Breast epithelium (tissue), 4 donors: ENCODE results near the gene KRTAP1-1. TPM values are rescaled to one million over a fixed set of nuclear protein-coding genes. Genes with fewer than 3 reads are reported as not detected.
"Not testable (repeated sequence)": the region's sequence is repeated elsewhere in the genome, so short reads cannot be mapped to it uniquely, and the experiment has no call there.

Source experiments
- DNase-seq, 2 donors: peaks; one replicate each; pipeline ENCODE4 v3.0.0-alpha.2; 2019; ENCODE audit warnings: low spot score in 2 of 2
- H3K27ac ChIP-seq, 2 donors: fragments of 200-600 bp; sonication (generic) in 1 of 2; one replicate each; pipeline ENCODE4 v1.5.1; 2016 to 2019; ENCODE audit warnings: mild to moderate bottlenecking in 1 of 2
- H3K27me3 ChIP-seq, 2 donors: fragments of 200-600 bp; sonication (generic) in 1 of 2; one replicate each; pipeline versions ENCODE4 v1.5.1 to v1.6.0; 2017 to 2019; ENCODE audit warnings: control low read depth in 1 of 2, mild to moderate bottlenecking in 1 of 2
- H3K36me3 ChIP-seq: fragments of 200-600 bp; one replicate; pipeline ENCODE4 v1.5.1; 2019
- H3K4me1 ChIP-seq, 2 donors: fragments of 200-600 bp; sonication (generic); one replicate each; pipeline ENCODE4 v1.5.1; 2016 to 2019; ENCODE audit warnings: control low read depth in 1 of 2
- H3K4me3 ChIP-seq, 3 donors: fragments of 200-600 bp; sonication (generic); 1 replicate in 2 of 3; 2 replicates in 1 of 3; pipeline ENCODE4 v1.5.1; 2016 to 2019; ENCODE audit warnings: mild to moderate bottlenecking in 3 of 3, moderate library complexity in 2 of 3
- H3K9me3 ChIP-seq, 2 donors: fragments of 200-600 bp; sonication (generic) in 1 of 2; one replicate each; pipeline ENCODE4 v1.5.1; 2016 to 2019; ENCODE audit warnings: control low read depth in 1 of 2
- CTCF ChIP-seq, 3 donors: fragments of 450-650 bp; IDR thresholded peaks; one replicate each; pipeline ENCODE4 v1.5.1; 2016 to 2017; ENCODE audit warnings: antibody characterized with exemption in 3 of 3, mild to moderate bottlenecking in 3 of 3, moderate library complexity in 3 of 3
- POLR2A ChIP-seq: fragments of 450-650 bp; IDR thresholded peaks from one replicate; pipeline ENCODE4 v1.6.1; 2016; ENCODE audit warnings: antibody characterized with exemption, mild to moderate bottlenecking, moderate library complexity
- POLR2AphosphoS5 ChIP-seq, 3 donors: sonication (generic); formaldehyde crosslinking; IDR thresholded peaks; one replicate each; pipeline ENCODE4 v1.6.1; 2017; ENCODE audit warnings: antibody characterized with exemption in 3 of 3
- intact Hi-C: fragments of 100-400 bp; cut with DNase I; formaldehyde crosslinking; loops from one replicate; pipeline ENCODE4 v1.15.1; 2023; ENCODE audit warnings: low total_unique reads
- total RNA-seq, 3 donors: library from RNA; depleted of rRNA; stranded (reverse); fragments of >200 nt; gene quantifications; one replicate each; pipeline ENCODE4 v1.1.0, GENCODE V29; 2016

Gene KRTAP1-1
- total RNA-seq, 3 donors from 2014 or later = not detected

- intact Hi-C loops = loop anchor here (2.0 kb wide), 1 partner anchor 34 kb away; no protein-coding TSS in a partner anchor
- H3K27me3 ChIP-seq = no peaks in the 10 kb centered on the region
Measured at GRCh38 chr17:41058741-41059140, 17.5 kb upstream of the KRTAP1-1 start.

GRCh38 chr17:41057547-41057946, 16.3 kb upstream of the KRTAP1-1 start:
- Histone ChIP-seq H3K36me3 (no peaks in the 10 kb centered on the region), H3K9me3 (no peaks in the 10 kb centered on the region), H3K4me3 (no peak overlapping the region), H3K27me3 (no peaks in the 10 kb centered on the region), H3K4me1 (no peaks in the 10 kb centered on the region), H3K27ac (no peak overlapping the region)
- DNase-seq = no peak
- intact Hi-C loops = no loop called here
- TF ChIP-seq POLR2A = no peak
- no peak for TF ChIP-seq CTCF (IDR thresholded peaks at IDR 0.05)
- TF ChIP-seq POLR2AphosphoS5 (IDR thresholded peaks at IDR 0.05) = no peak

More at GRCh38 chr17:41058741-41059140, 17.5 kb upstream of the KRTAP1-1 start:
- no peak overlapping the region for H3K27ac ChIP-seq
- no peaks in the 10 kb centered on the region for H3K9me3 ChIP-seq
- no peaks in the 10 kb centered on the region for H3K36me3 ChIP-seq
- H3K4me1 ChIP-seq = no peaks in the 10 kb centered on the region
- H3K4me3 ChIP-seq = no peak overlapping the region
- TF ChIP-seq POLR2A (no peak), CTCF (IDR thresholded peaks at IDR 0.05) (no peak), POLR2AphosphoS5 (IDR thresholded peaks at IDR 0.05) (no peak)
- DNase-seq = no peak

GRCh38 chr17:41055130-41055529, 13.9 kb upstream of the KRTAP1-1 start, which contains the start of gene KRTAP2-2:
Gene KRTAP2-2 (minus strand): TSS chr17:41055230. CDS start chr17:41055211, 19 bp downstream.
- H3K27me3 ChIP-seq, H3K36me3 ChIP-seq, H3K27ac ChIP-seq, H3K9me3 ChIP-seq, intact Hi-C loops, H3K4me1 ChIP-seq, H3K4me3 ChIP-seq, DNase-seq: not testable (repeated sequence)

- H3K4me3 ChIP-seq, intact Hi-C loops, H3K27ac ChIP-seq, H3K36me3 ChIP-seq, DNase-seq, H3K27me3 ChIP-seq, H3K9me3 ChIP-seq, H3K4me1 ChIP-seq: not testable (repeated sequence)
Measured at GRCh38 chr17:41054556-41054955, 13.3 kb upstream of the KRTAP1-1 start.

GRCh38 chr17:41054025-41054424, 12.8 kb upstream of the KRTAP1-1 start:
- Histone ChIP-seq H3K4me3 (no peak overlapping the region), H3K4me1 (no peaks in the 10 kb centered on the region), H3K36me3 (no peaks in the 10 kb centered on the region), H3K27me3 (peaks cover 0 to 3% of the 10 kb centered on the region in 2 donors), H3K27ac (no peak overlapping the region), H3K9me3 (no peaks in the 10 kb centered on the region)
- intact Hi-C loops = no loop called here
- TF ChIP-seq POLR2A = no peak
- TF ChIP-seq CTCF (IDR thresholded peaks at IDR 0.05) = no peak
- TF ChIP-seq POLR2AphosphoS5 (IDR thresholded peaks at IDR 0.05) = no peak
- DNase-seq = no peak

GRCh38 chr17:41052566-41052965, 11.3 kb upstream of the KRTAP1-1 start:
- Histone ChIP-seq H3K27ac (no peak overlapping the region), H3K4me1 (no peaks in the 10 kb centered on the region), H3K27me3 (peaks cover 0 to 4% of the 10 kb centered on the region in 2 donors), H3K9me3 (no peaks in the 10 kb centered on the region), H3K36me3 (no peaks in the 10 kb centered on the region), H3K4me3 (no peak overlapping the region)
- no peak for TF ChIP-seq POLR2AphosphoS5 (IDR thresholded peaks at IDR 0.05)
- TF ChIP-seq CTCF (IDR thresholded peaks at IDR 0.05) = no peak
- no peak for TF ChIP-seq POLR2A
- intact Hi-C loops = no loop called here
- DNase-seq = no peak
